HCEC 1CT (cell line): Measurements from ENCODE around the gene NCDN.

Experiments
- DNase-seq: peaks from one replicate; pipeline ENCODE4 v3.0.0-alpha.2; 2017

NCDN gene

GRCh38 chr1:35592991-35593769 is 35.6 kb downstream of the NCDN start:
- DNase-seq: no peak

- DNase-seq: no peak
Observed at GRCh38 chr1:35594005-35594760, 36.6 kb downstream of the NCDN start.

GRCh38 chr1:35595684-35596083 is 38.1 kb downstream of the NCDN start:
- no peak for DNase-seq

GRCh38 chr1:35597870-35598269 is 40.3 kb downstream of the NCDN start:
- no peak for DNase-seq

GRCh38 chr1:35598895-35599294 is 41.3 kb downstream of the NCDN start:
- DNase-seq: no peak

GRCh38 chr1:35599411-35599810 is 41.8 kb downstream of the NCDN start:
- DNase-seq: no peak

GRCh38 chr1:35600593-35600992 is 43.0 kb downstream of the NCDN start:
- DNase-seq: no peak

- DNase-seq: no peak
Observed at GRCh38 chr1:35603468-35603867, 45.9 kb downstream of the NCDN start.

- no peak for DNase-seq
Observed at GRCh38 chr1:35603941-35604340, 46.3 kb downstream of the NCDN start.

GRCh38 chr1:35605071-35605866 is 47.7 kb downstream of the NCDN start:
- DNase-seq: no peak

- no peak for DNase-seq
Observed at GRCh38 chr1:35605867-35606182, 48.2 kb downstream of the NCDN start.

GRCh38 chr1:35611655-35612054 is 54.1 kb downstream of the NCDN start:
- DNase-seq: no peak

- no peak for DNase-seq
Observed at GRCh38 chr1:35615440-35615839, 57.8 kb downstream of the NCDN start.
